ENCODE data around the gene FAM163A. TPM values are rescaled to one million over a fixed set of nuclear protein-coding genes. Genes with fewer than 3 reads are reported as not detected.

FAM163A gene
- total RNA-seq, 1 donor from 2014 or later, result 0.17 TPM

DNA sequence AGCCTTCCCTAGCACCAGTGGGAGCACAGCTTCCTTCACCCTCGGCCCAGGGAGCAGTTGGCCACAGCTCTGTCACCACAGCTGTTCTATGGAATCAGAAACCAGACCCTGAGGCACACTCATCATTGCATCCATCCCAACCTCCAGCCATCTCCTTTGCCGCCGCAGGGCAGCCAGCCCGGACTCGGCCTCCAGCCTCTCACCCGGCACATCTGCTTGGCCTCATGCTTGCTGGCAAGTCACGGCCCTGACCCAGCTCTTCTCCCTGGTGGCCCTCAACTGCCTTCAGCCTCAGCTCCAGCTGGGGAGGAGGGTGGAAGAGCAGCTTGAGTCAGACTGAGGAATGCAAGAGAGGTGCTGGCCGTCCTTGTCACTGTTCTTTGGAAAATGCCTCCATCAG, 74.7 kb downstream of the FAM163A start:
- Histone ChIP-seq H3K4me3 (ENCODE audit: low read depth, low read length) (no peak overlapping the region), H3K27me3 (ENCODE audit: control insufficient read depth, insufficient read depth, low read length) (peaks cover 12% of the 10 kb centered on the region), H3K36me3 (ENCODE audit: control insufficient read depth, insufficient read depth, low read length) (no peaks in the 10 kb centered on the region)
- TF ChIP-seq, protein P1, sequence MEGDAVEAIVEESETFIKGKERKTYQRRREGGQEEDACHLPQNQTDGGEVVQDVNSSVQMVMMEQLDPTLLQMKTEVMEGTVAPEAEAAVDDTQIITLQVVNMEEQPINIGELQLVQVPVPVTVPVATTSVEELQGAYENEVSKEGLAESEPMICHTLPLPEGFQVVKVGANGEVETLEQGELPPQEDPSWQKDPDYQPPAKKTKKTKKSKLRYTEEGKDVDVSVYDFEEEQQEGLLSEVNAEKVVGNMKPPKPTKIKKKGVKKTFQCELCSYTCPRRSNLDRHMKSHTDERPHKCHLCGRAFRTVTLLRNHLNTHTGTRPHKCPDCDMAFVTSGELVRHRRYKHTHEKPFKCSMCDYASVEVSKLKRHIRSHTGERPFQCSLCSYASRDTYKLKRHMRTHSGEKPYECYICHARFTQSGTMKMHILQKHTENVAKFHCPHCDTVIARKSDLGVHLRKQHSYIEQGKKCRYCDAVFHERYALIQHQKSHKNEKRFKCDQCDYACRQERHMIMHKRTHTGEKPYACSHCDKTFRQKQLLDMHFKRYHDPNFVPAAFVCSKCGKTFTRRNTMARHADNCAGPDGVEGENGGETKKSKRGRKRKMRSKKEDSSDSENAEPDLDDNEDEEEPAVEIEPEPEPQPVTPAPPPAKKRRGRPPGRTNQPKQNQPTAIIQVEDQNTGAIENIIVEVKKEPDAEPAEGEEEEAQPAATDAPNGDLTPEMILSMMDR (IDR thresholded peaks at IDR 0.05; ENCODE audit: insufficient read depth, low read length, poor library complexity, severe bottlenecking), result no peak
- no peak for DNase-seq (ENCODE audit: low read depth)

DNA sequence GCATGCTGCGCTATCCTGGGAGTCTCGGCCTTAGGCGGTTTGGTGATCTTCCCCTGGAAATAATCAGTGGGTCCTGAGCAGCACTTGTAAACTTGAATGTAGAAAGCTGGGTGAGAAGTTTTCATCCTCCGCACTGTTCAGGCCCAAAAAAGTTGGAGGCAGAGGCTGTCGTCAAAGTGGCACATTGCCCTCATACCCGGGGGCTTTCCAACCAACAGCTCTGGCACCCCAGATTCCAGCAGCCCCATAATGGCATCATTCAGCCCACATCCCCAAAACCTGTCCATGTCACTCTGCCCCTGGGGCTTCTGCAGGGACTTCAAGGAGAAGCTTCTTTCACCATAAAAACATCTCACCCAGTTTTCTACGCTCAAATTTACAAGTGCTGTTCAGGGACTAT, 75.2 kb downstream of the FAM163A start:
- no peak for DNase-seq (ENCODE audit: low read depth)
- peaks cover 9% of the 10 kb centered on the region for H3K27me3 ChIP-seq (ENCODE audit: control insufficient read depth, insufficient read depth, low read length)
- no peak overlapping the region for H3K4me3 ChIP-seq (ENCODE audit: low read depth, low read length)
- TF ChIP-seq, protein P1 (IDR thresholded peaks at IDR 0.05; ENCODE audit: insufficient read depth, low read length, poor library complexity, severe bottlenecking), result no peak
- no peaks in the 10 kb centered on the region for H3K36me3 ChIP-seq (ENCODE audit: control insufficient read depth, insufficient read depth, low read length)

DNA sequence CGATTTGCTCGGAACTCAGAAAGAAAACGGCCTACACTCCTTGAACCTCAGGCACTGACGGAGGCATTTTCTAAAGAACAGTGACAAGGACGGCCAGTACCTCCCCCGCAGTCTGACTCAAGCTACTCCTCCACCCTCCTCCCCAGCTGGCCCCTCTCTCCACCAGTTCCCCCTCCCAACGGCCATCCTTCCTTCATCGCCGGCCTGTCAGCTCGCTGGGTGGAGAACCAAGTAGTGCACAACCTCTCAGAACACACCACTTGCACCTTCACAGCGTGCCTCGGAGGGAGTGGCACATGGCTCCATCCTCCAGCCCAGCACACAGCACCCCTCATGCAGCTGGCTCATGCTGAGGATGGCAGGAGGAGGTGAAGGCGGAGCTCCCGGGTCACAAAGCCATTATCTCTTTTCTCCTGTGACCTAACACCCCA, 75.7 kb downstream of the FAM163A start:
- no peak for DNase-seq (ENCODE audit: low read depth)
- Histone ChIP-seq H3K36me3 (ENCODE audit: control insufficient read depth, insufficient read depth, low read length) (no peaks in the 10 kb centered on the region), H3K4me3 (ENCODE audit: low read depth, low read length) (no peak overlapping the region), H3K27me3 (ENCODE audit: control insufficient read depth, insufficient read depth, low read length) (peaks cover 4% of the 10 kb centered on the region)
- TF ChIP-seq, protein P1 (IDR thresholded peaks at IDR 0.05; ENCODE audit: insufficient read depth, low read length, poor library complexity, severe bottlenecking), result no peak

DNA sequence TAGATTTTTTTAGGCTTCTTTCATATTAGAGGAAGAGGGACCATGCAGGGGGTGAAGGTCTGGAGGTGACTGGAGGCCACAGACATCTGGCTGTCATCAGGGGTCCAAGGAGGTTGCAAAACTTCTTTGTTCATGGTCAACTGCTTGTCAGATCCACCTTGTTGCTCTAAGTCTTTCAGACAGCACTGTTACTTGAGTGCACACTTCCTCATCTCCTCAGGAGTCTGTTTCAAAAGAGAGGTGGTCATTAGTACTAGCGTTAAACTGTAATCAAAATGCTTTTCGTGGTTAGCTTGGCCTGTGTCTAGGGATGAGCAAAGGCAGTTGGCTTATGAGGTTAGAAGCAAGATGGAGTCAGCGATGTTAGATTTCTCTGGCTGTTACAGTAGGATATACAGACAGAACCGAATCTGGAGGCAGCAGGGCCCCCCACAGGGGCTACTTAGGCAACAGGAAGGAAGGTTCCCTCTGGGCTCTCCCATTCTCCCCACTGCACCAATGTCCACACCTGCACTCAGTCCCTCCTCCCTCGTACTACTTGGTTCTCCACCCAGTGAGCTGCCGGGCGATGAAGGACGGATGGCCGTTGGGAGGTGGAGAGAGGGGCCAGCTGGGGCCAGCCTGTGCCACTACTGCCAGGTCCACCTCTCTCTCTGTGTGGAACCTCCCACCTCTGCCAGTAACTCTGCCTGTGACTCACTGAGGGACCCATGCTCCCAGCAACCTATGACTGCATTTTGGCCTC, 77.3 kb downstream of the FAM163A start:
- H3K27me3 ChIP-seq (ENCODE audit: control insufficient read depth, insufficient read depth, low read length), result no peaks in the 10 kb centered on the region
- H3K4me3 ChIP-seq (ENCODE audit: low read depth, low read length), result no peak overlapping the region
- no peak for DNase-seq (ENCODE audit: low read depth)
- TF ChIP-seq, protein P1 (IDR thresholded peaks at IDR 0.05; ENCODE audit: insufficient read depth, low read length, poor library complexity, severe bottlenecking), result no peak
- H3K36me3 ChIP-seq (ENCODE audit: control insufficient read depth, insufficient read depth, low read length), result no peaks in the 10 kb centered on the region

DNA sequence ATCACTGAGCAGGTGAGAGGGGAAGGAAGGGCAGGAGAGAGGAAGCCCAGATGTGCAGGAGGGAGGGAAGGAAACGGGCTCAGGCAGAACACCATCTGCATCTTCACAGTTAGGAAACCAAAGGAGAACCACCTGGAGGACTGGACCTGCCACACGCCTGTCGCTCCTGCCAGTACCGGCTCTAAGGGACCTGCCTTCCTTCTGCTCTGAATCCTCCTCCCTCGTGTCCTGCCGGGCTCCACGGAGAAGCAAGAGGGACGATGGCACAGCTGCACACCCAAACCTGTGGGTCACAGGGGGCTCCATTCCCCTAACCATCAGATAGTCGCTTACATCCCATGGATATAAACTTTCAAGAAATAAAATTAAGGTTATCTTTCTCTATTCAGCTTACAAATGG, 78.4 kb downstream of the FAM163A start:
- H3K36me3 ChIP-seq (ENCODE audit: control insufficient read depth, insufficient read depth, low read length), result no peaks in the 10 kb centered on the region
- no peaks in the 10 kb centered on the region for H3K27me3 ChIP-seq (ENCODE audit: control insufficient read depth, insufficient read depth, low read length)
- DNase-seq (ENCODE audit: low read depth), result no peak
- TF ChIP-seq, protein P1 (IDR thresholded peaks at IDR 0.05; ENCODE audit: insufficient read depth, low read length, poor library complexity, severe bottlenecking), result no peak
- no peak overlapping the region for H3K4me3 ChIP-seq (ENCODE audit: low read depth, low read length)

DNA sequence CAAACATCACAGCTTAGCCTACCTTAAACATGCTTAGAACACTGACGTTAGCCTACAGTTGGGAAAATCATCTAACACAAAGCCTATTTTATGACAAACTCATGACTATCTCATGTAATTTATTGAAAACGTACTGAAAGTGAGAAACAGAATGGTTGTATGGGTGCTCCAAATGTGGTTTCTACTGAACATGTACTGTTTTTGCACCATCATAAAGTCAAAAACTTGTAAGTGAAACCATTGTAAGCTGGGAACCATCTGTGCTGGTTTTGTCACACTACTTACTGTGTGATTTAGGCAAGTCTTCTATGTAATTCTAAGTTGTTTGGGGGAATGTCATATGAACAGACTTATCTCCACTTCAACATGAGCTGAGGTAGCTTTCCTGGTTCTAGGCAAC, 79.0 kb downstream of the FAM163A start:
- TF ChIP-seq, protein P1 (IDR thresholded peaks at IDR 0.05; ENCODE audit: insufficient read depth, low read length, poor library complexity, severe bottlenecking), result no peak
- H3K36me3 ChIP-seq (ENCODE audit: control insufficient read depth, insufficient read depth, low read length), result no peaks in the 10 kb centered on the region
- DNase-seq (ENCODE audit: low read depth), result no peak
- H3K4me3 ChIP-seq (ENCODE audit: low read depth, low read length), result no peak overlapping the region
- H3K27me3 ChIP-seq (ENCODE audit: control insufficient read depth, insufficient read depth, low read length), result no peaks in the 10 kb centered on the region
